HepG2 (cell line): ENCODE results near the gene FOXK2. TPM values are rescaled to one million over a fixed set of nuclear protein-coding genes. Genes with fewer than 3 reads are reported as not detected.

Source experiments
- AKAP8 ChIP-seq: sonication (generic); formaldehyde crosslinking; IDR thresholded peaks from 2 replicates; pipeline ENCODE4 v1.5.1; 2020; ENCODE audit warnings: mild to moderate bottlenecking, missing genetic modification reagents
- ARID2 ChIP-seq: sonication (generic); formaldehyde crosslinking; IDR thresholded peaks from 2 replicates; pipeline ENCODE4 v1.8.1; 2022; ENCODE audit warnings: mild to moderate bottlenecking, missing genetic modification reagents, borderline replicate concordance
- ATM ChIP-seq: fragments of 450-650 bp; IDR thresholded peaks from 2 replicates; pipeline ENCODE4 v1.7.1; 2017; ENCODE audit warnings: mild to moderate bottlenecking, borderline replicate concordance
- CBFB ChIP-seq: sonication (generic); formaldehyde crosslinking; IDR thresholded peaks from 2 replicates; pipeline ENCODE4 v1.4.0; 2020; ENCODE audit warnings: missing genetic modification reagents
- CCAR2 ChIP-seq: fragments of 200-400 bp; formaldehyde crosslinking; optimal IDR thresholded peaks from 2 replicates; pipeline ENCODE3; 2018; ENCODE audit warnings: low read depth, mild to moderate bottlenecking, low read length, moderate library complexity
- HINFP ChIP-seq: sonication (generic); formaldehyde crosslinking; IDR thresholded peaks from 2 replicates; pipeline ENCODE4 v1.4.0; 2020; ENCODE audit warnings: low read depth, mild to moderate bottlenecking, missing genetic modification reagents
- KAT8 ChIP-seq: IDR thresholded peaks from 2 replicates; pipeline ENCODE4 v1.6.1; 2016; ENCODE audit warnings: missing genetic modification reagents, missing compliant biosample characterization
- LCORL ChIP-seq, 2 experiments: fragments of 450-650 bp in 1 of 2; sonication (generic) in 1 of 2; formaldehyde crosslinking in 1 of 2; IDR thresholded peaks; 2 replicates each; pipeline versions ENCODE4 v1.5.0 to v1.6.1; 2017 to 2020; ENCODE audit warnings: antibody characterized with exemption in 1 of 2, missing genetic modification reagents in 1 of 2
- NFRKB ChIP-seq: fragments of 450-650 bp; IDR thresholded peaks from 2 replicates; pipeline ENCODE4 v1.6.1; 2017
- RFXAP ChIP-seq: sonication (generic); formaldehyde crosslinking; IDR thresholded peaks from 2 replicates; pipeline ENCODE4 v1.4.0; 2020; ENCODE audit warnings: missing genetic modification reagents, borderline replicate concordance
- SKIL ChIP-seq: sonication (generic); formaldehyde crosslinking; IDR thresholded peaks from 2 replicates; pipeline ENCODE4 v1.8.0; 2022; ENCODE audit warnings: missing genetic modification reagents, mild to moderate bottlenecking, moderate library complexity, borderline replicate concordance
- ZBTB1 ChIP-seq: sonication (generic); formaldehyde crosslinking; IDR thresholded peaks from 2 replicates; pipeline ENCODE4 v1.4.0; 2020; ENCODE audit warnings: missing genetic modification reagents, borderline replicate concordance
- ZFP91 ChIP-seq: sonication (generic); formaldehyde crosslinking; IDR thresholded peaks from 2 replicates; pipeline ENCODE4 v1.9.0; 2022; ENCODE audit warnings: missing genetic modification reagents, mild to moderate bottlenecking, borderline replicate concordance
- ZNF143 ChIP-seq: sonication (generic); formaldehyde crosslinking; IDR thresholded peaks from 2 replicates; pipeline ENCODE4 v1.4.0; 2020; ENCODE audit warnings: missing genetic modification reagents
- ZNF30 ChIP-seq: sonication (generic); formaldehyde crosslinking; IDR thresholded peaks from 2 replicates; pipeline ENCODE4 v1.5.0; 2020; ENCODE audit warnings: mild to moderate bottlenecking, missing genetic modification reagents
- ZNF337 ChIP-seq: sonication (generic); formaldehyde crosslinking; IDR thresholded peaks from 2 replicates; pipeline ENCODE4 v1.5.1; 2020; ENCODE audit warnings: missing genetic modification reagents, low read depth, mild to moderate bottlenecking, borderline replicate concordance
- ZNF558 ChIP-seq: sonication (generic); formaldehyde crosslinking; IDR thresholded peaks from 2 replicates; pipeline ENCODE4 v1.9.0; 2022; ENCODE audit warnings: mild to moderate bottlenecking, missing genetic modification reagents, borderline replicate concordance
- ZNF629 ChIP-seq: sonication (generic); formaldehyde crosslinking; conservative IDR thresholded peaks from 2 replicates; pipeline ENCODE4 v1.5.0; 2020; ENCODE audit warnings: missing genetic modification reagents
- ZNF639 ChIP-seq: conservative IDR thresholded peaks from 2 replicates; pipeline ENCODE4 v1.6.1; 2018; ENCODE audit warnings: missing genetic modification reagents
- ZNF770 ChIP-seq: sonication (generic); formaldehyde crosslinking; IDR thresholded peaks from 2 replicates; pipeline ENCODE4 v1.5.0; 2020; ENCODE audit warnings: mild to moderate bottlenecking, missing genetic modification reagents
- polyA plus RNA-seq, 8 experiments: library from polyadenylated mRNA; depleted of rRNA in 3 of 8; stranded (reverse) in 7 of 8; unstranded in 1 of 8; fragments of >200 nt; fragmentation: Illumina TruSeq in 4 of 8; extraction: Trizol in 4 of 8; gene quantifications; 2 replicates each; pipeline versions ENCODE4 v1.2.1 to v1.2.3, GENCODE V29; 2011 to 2016; ENCODE audit warnings: low read depth in 4 of 8, missing spikeins in 1 of 8, mixed read lengths in 1 of 8; ENCODE audit not compliant: insufficient read depth in 1 of 8
- total RNA-seq, 5 experiments: library from RNA; depleted of rRNA; stranded (reverse); fragments of >200 nt; fragmentation: Illumina TruSeq; extraction: Trizol; gene quantifications; 2 replicates each; pipeline ENCODE4 v1.2.3, GENCODE V29; 2016; ENCODE audit warnings: low read depth in 1 of 5

The FOXK2 gene
- total and polyA plus RNA-seq, 2 of the 13 experiments (the other 11 are each of a cell fraction or from before 2014, with no cell fraction given), result 67.1 to 67.2 TPM

- peak; percentile 65; the same call in 1 of the 2 replicates for TF ChIP-seq HINFP (CRISPR knock-in tag)
- 0 out of 2 replicates have a peak, but pooled peaks have one; percentile 62 for TF ChIP-seq ZNF558
- TF ChIP-seq RFXAP, result 0 out of 2 replicates have a peak, but pooled peaks have one; percentile 77
- TF ChIP-seq ZFP91, result peak; percentile 85
- TF ChIP-seq ZNF143 (CRISPR knock-in tag), result peak; percentile 74
- peak; percentile 84 for TF ChIP-seq ZNF770 (CRISPR knock-in tag)
- TF ChIP-seq LCORL (IDR thresholded peaks at IDR 0.05), result peak; percentile 74; the same call in 1 of the 2 replicates
- TF ChIP-seq LCORL (CRISPR knock-in tag; IDR thresholded peaks at IDR 0.05), result peak; percentile 95
- TF ChIP-seq ARID2 (CRISPR knock-in tag), result no peak
- TF ChIP-seq CCAR2, result peak; percentile 97
- peak; percentile 90 for TF ChIP-seq AKAP8 (CRISPR knock-in tag)
- TF ChIP-seq ZNF639 (CRISPR knock-in tag), result peak; percentile 67; the same call in 1 of the 2 replicates
- no peak for TF ChIP-seq NFRKB
- TF ChIP-seq ATM, result no peak
- TF ChIP-seq ZNF30 (CRISPR knock-in tag), result peak; percentile 55; the same call in 1 of the 2 replicates
- TF ChIP-seq ZBTB1 (CRISPR knock-in tag), result no peak
- TF ChIP-seq CBFB (CRISPR knock-in tag), result peak; percentile 89
- TF ChIP-seq ZNF337 (CRISPR knock-in tag), result no peak
- peak; percentile 77 for TF ChIP-seq ZNF629 (CRISPR knock-in tag)
- TF ChIP-seq SKIL (CRISPR knock-in tag), result no peak
- TF ChIP-seq KAT8 (CRISPR knock-in tag), result peak; percentile 88
Measured at GRCh38 chr17:82494236-82495055, 25.1 kb upstream of the FOXK2 start (continued).
